HG03097 (cell line): ENCODE results near the gene TMEM250.

Source experiments
- ATAC-seq: cut with Tn5 transposase; IDR thresholded peaks from one replicate; pipeline ENCODE4 v1.9.1; 2021; ENCODE audit not compliant: unreplicated experiment, low FRiP score

The TMEM250 gene

GRCh38 chr9:136098210-136098609 lies 20.5 kb downstream of the TMEM250 start:
- no peak for ATAC-seq

- ATAC-seq: no peak
These were observed 22.1 kb downstream of the TMEM250 start for GRCh38 chr9:136096505-136097001.

GRCh38 chr9:136095070-136096058 lies 23.3 kb downstream of the TMEM250 start, which contains the start of gene NACC2:
Gene NACC2, minus strand, starts transcription at chr9:136095289. Its CDS starts 44,768 bp downstream, at chr9:136050521.
- no peak for ATAC-seq

- no peak for ATAC-seq
These were observed 24.4 kb downstream of the TMEM250 start for GRCh38 chr9:136093995-136094881.

- no peak for ATAC-seq
These were observed 25.2 kb downstream of the TMEM250 start for GRCh38 chr9:136093346-136093986.

- ATAC-seq: no peak
These were observed 25.9 kb downstream of the TMEM250 start for GRCh38 chr9:136092741-136093140.

- no peak for ATAC-seq
These were observed 26.4 kb downstream of the TMEM250 start for GRCh38 chr9:136092353-136092650.

GRCh38 chr9:136091582-136092352 lies 26.9 kb downstream of the TMEM250 start:
- no peak for ATAC-seq

- ATAC-seq: no peak
These were observed 27.7 kb downstream of the TMEM250 start for GRCh38 chr9:136090768-136091581.

- ATAC-seq: no peak
These were observed 28.5 kb downstream of the TMEM250 start for GRCh38 chr9:136090056-136090735.

GRCh38 chr9:136089697-136090045 lies 29.0 kb downstream of the TMEM250 start:
- ATAC-seq: no peak

- ATAC-seq: no peak
These were observed 29.6 kb downstream of the TMEM250 start for GRCh38 chr9:136088939-136089696.

GRCh38 chr9:136088481-136088938 lies 30.2 kb downstream of the TMEM250 start:
- ATAC-seq: no peak

- ATAC-seq: no peak
These were observed 30.8 kb downstream of the TMEM250 start for GRCh38 chr9:136087741-136088480.

GRCh38 chr9:136086951-136087740 lies 31.5 kb downstream of the TMEM250 start:
- no peak for ATAC-seq

GRCh38 chr9:136086213-136086881 lies 32.3 kb downstream of the TMEM250 start:
- no peak for ATAC-seq
